ENCODE data around the gene CTRB2.
A peak's percentile ranks its signal among the peaks of the same experiment; 100 is the strongest.
"Not testable (repeated sequence)": the region's sequence is repeated elsewhere in the genome, so short reads cannot be mapped to it uniquely, and the experiment has no call there.

CTRB2 gene

DNA sequence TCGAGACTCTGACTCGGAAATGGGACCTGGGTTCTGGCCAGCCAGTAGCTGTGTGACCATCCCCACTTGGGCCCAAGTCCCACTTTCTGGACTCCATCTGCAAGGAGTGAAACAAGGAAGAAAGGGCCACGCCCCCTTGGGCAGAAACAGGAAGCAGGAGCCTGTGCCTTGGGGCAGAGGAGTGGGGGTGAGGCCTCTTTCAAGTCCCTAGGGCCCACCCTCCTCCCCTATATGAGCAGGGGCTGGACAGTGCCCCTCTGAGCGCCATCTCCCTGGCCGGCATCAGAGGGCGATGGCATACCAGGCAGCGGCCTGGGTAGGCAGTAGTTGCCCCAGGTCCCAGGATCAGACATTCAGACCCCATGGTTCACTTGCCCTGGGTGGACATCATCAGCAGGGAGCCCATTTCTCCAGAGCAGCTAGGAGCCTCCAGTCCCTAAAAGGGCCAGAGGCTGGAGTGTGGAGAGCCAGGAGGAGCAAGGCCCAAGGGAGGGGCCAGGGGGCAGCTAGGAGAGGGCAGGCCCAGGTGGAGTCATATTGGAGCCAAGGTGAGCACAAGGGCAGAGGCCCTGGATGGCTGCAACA is 37.4 kb upstream of the CTRB2 start:
- H3K4me3 ChIP-seq (ENCODE audit: low read depth, low read length): no peak overlapping the region
- no peaks in the 10 kb centered on the region for H3K9me3 ChIP-seq (ENCODE audit: control insufficient read depth, insufficient read depth, low read depth, low read length)
- TF ChIP-seq ZNF624 (tag by site-specific recombination; IDR thresholded peaks at IDR 0.05): no peak
- TF ChIP-seq KLF9 (tag by site-specific recombination; IDR thresholded peaks at IDR 0.05; ENCODE audit: low read depth): peak; percentile 68
- TF ChIP-seq SETDB1 (IDR thresholded peaks at IDR 0.05; ENCODE audit: insufficient read length, low read length): no peak
- TF ChIP-seq, protein P1, sequence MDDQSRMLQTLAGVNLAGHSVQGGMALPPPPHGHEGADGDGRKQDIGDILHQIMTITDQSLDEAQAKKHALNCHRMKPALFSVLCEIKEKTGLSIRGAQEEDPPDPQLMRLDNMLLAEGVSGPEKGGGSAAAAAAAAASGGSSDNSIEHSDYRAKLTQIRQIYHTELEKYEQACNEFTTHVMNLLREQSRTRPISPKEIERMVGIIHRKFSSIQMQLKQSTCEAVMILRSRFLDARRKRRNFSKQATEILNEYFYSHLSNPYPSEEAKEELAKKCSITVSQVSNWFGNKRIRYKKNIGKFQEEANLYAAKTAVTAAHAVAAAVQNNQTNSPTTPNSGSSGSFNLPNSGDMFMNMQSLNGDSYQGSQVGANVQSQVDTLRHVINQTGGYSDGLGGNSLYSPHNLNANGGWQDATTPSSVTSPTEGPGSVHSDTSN (CRISPR knock-in tag; IDR thresholded peaks at IDR 0.05): no peak
- peaks cover 0 to 48% of the 10 kb centered on the region in 2 experiments; a peak in 1 of 3 replicates for H3K36me3 ChIP-seq (ENCODE audit: control insufficient read depth in 2 of 2, insufficient read depth in 1 of 2, low read length in 2 of 2)
- ChIA-PET CTCF (interaction anchor here (1.3 kb wide), 1 partner anchor 45 kb away, joined by 4 read pairs; no protein-coding TSS in a partner anchor), POLR2A (interaction anchor here (0.6 kb wide), 1 partner anchor 156 kb away, joined by 5 read pairs; no protein-coding TSS in a partner anchor)
- no peak overlapping the region for H3K27ac ChIP-seq (ENCODE audit: extremely low read depth, low read depth, low read length)
- H3K4me1 ChIP-seq (ENCODE audit: control insufficient read depth, insufficient read depth, low read length): peaks cover 2% of the 10 kb centered on the region; the same call in 1 of the 2 replicates

DNA sequence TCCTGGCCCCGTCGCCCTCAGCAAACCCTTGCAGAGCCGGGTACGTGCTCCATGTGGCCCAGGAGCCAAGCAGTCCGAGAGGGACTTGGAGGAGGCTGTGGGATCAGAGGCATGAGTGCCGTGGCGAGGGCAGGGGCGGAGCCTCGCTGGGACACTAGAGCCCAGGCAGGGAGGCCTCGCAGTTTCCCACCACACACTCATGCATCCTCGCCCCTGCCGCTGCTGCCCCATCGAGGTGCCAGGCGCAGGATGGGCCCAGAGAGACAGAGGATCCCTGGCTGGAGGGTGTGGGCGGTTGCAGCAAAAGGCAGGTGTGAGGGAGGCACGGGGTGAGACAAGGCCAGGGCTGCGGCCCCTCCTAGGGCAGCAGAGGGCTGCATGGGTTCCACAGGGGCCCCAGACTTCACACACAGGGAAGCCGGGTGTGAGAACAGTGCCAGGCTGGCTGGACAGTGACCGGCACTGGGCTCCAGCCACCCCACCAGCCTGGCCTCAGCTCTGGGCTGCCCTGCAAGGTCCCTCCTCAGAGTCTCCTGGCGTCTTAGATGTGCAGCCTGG is 36.8 kb upstream of the CTRB2 start:
- H3K4me1 ChIP-seq (ENCODE audit: control insufficient read depth, insufficient read depth, low read length): peaks cover 5% of the 10 kb centered on the region; the same call in 1 of the 2 replicates
- CTCF ChIA-PET: no interaction called here
- H3K36me3 ChIP-seq (ENCODE audit: control insufficient read depth in 2 of 2, insufficient read depth in 1 of 2, low read length in 2 of 2): peaks cover 0 to 46% of the 10 kb centered on the region in 2 experiments; a peak in 1 of 3 replicates
- TF ChIP-seq ZFHX2 (tag by site-specific recombination; conservative IDR thresholded peaks at IDR 0.05) (0 out of 2 replicates have a peak, but pooled peaks have one; percentile 7), ZNF433 (tag by site-specific recombination; IDR thresholded peaks at IDR 0.05; ENCODE audit: low read depth) (no peak)
- no peaks in the 10 kb centered on the region for H3K9me3 ChIP-seq (ENCODE audit: control insufficient read depth, insufficient read depth, low read depth, low read length)
- no peak overlapping the region for H3K27ac ChIP-seq (ENCODE audit: extremely low read depth, low read depth, low read length)
- H3K4me3 ChIP-seq (ENCODE audit: low read depth, low read length): no peak overlapping the region
- POLR2A ChIA-PET: interaction anchor here (0.6 kb wide), 1 partner anchor 156 kb away, joined by 5 read pairs; no protein-coding TSS in a partner anchor

DNA sequence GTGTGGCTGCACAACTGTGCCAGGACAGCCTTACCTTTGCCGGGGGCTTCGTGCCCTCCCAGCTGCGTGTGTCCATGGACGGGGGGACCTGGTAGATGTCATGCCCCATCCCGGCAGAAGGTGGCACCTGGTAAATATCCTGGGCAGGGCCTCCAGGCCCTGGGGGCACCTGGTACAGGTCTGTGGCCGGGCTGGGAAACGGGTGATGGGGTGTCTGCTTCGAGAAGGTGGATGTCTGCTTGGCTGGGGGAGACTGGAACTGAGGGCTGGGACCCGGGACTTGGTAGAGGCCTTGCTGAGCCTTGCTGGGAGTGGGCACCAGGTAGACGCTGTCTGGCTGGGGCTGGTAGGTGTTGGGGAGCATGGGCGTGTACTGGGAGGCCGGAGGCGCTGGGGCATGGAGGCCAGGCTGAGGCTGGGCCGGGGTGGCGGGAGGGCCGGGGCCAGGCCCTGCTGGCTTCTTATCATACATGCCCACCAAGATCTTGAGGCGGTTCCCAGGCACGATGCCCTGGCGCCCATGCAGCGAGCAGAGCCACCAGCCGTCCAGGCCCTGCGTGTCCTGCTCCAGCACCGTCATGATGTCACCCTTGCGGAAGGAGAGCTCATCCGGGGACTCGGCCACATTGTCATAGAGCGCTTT is 35.6 kb upstream of the CTRB2 start:
- H3K27ac ChIP-seq (ENCODE audit: extremely low read depth, low read depth, low read length); H3K9me3 ChIP-seq (ENCODE audit: control insufficient read depth, insufficient read depth, low read depth, low read length); H3K4me3 ChIP-seq (ENCODE audit: low read depth, low read length); POLR2A ChIA-PET; H3K4me1 ChIP-seq (ENCODE audit: control insufficient read depth, insufficient read depth, low read length): not testable (repeated sequence)
- CTCF ChIA-PET: interaction anchor here (0.9 kb wide), 1 partner anchor 9 kb away, joined by 3 read pairs; no protein-coding TSS in a partner anchor
- H3K36me3 ChIP-seq (ENCODE audit: control insufficient read depth in 2 of 2, insufficient read depth in 1 of 2, low read length in 2 of 2): peaks cover 0 to 48% of the 10 kb centered on the region in 2 experiments; a peak in 1 of 3 replicates

DNA sequence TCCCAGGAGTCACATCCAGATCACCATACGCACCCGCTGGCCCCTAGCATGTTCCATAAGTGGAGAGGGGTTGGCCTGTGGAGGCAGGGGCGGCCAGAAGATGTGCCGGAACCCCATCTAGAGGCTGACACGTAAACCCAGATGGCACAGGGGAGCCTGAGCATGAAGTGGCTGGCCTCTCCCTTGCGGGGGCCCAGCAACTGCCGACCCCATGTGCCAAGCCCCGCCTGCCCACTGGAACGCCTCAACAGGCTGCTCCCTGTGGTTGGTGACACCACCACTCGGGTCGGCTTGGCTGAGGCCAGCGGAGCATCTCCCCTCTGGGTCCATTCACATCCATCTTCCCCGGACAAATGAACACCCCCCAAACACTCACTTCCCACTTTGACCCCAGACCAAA is 35.0 kb upstream of the CTRB2 start:
- H3K27ac ChIP-seq (ENCODE audit: extremely low read depth, low read depth, low read length): no peak overlapping the region
- POLR2A ChIA-PET: no interaction called here
- peaks cover 0 to 50% of the 10 kb centered on the region in 2 experiments; a peak in 1 of 3 replicates for H3K36me3 ChIP-seq (ENCODE audit: control insufficient read depth in 2 of 2, insufficient read depth in 1 of 2, low read length in 2 of 2)
- no peak overlapping the region for H3K4me3 ChIP-seq (ENCODE audit: low read depth, low read length)
- no peaks in the 10 kb centered on the region for H3K9me3 ChIP-seq (ENCODE audit: control insufficient read depth, insufficient read depth, low read depth, low read length)
- CTCF ChIA-PET: no interaction called here
- TF ChIP-seq, protein P2, sequence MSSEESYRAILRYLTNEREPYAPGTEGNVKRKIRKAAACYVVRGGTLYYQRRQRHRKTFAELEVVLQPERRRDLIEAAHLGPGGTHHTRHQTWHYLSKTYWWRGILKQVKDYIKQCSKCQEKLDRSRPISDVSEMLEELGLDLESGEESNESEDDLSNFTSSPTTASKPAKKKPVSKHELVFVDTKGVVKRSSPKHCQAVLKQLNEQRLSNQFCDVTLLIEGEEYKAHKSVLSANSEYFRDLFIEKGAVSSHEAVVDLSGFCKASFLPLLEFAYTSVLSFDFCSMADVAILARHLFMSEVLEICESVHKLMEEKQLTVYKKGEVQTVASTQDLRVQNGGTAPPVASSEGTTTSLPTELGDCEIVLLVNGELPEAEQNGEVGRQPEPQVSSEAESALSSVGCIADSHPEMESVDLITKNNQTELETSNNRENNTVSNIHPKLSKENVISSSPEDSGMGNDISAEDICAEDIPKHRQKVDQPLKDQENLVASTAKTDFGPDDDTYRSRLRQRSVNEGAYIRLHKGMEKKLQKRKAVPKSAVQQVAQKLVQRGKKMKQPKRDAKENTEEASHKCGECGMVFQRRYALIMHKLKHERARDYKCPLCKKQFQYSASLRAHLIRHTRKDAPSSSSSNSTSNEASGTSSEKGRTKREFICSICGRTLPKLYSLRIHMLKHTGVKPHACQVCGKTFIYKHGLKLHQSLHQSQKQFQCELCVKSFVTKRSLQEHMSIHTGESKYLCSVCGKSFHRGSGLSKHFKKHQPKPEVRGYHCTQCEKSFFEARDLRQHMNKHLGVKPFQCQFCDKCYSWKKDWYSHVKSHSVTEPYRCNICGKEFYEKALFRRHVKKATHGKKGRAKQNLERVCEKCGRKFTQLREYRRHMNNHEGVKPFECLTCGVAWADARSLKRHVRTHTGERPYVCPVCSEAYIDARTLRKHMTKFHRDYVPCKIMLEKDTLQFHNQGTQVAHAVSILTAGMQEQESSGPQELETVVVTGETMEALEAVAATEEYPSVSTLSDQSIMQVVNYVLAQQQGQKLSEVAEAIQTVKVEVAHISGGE (tag by site-specific recombination; conservative IDR thresholded peaks at IDR 0.05; ENCODE audit: low read depth): no peak
- TF ChIP-seq IKZF3 (tag by site-specific recombination; IDR thresholded peaks at IDR 0.05): no peak
- peaks cover 6% of the 10 kb centered on the region; the same call in 1 of the 2 replicates for H3K4me1 ChIP-seq (ENCODE audit: control insufficient read depth, insufficient read depth, low read length)

Measured in HEK293 (cell line).